ENCODE measurements around the gene WWTR1. TPM values are rescaled to one million over a fixed set of nuclear protein-coding genes. Genes with fewer than 3 reads are reported as not detected.

WWTR1 gene
- total RNA-seq, 1 experiment from 2014 or later = 24.4 TPM

GRCh38 chr3:149532489-149533180, 125.2 kb downstream of the WWTR1 start:
- Mint-ChIP-seq H3K9me3 (no peaks in the 10 kb centered on the region), H3K27me3 (ENCODE audit: low read depth) (no peaks in the 10 kb centered on the region), H3K4me1 (peaks cover 39 to 44% of the 10 kb centered on the region in 2 experiments), H3K36me3 (ENCODE audit: insufficient read depth in 1 of 3, low read depth in 3 of 3) (no peaks in the 10 kb centered on the region), H3K27ac (peak overlapping the region; percentile 19 to 71 (median 46); a peak in 5 of 7 replicates), H3K4me3 (no peak overlapping the region)
- Histone ChIP-seq H3K23me2 (ENCODE audit: insufficient read length, low read depth, low read length, poor library complexity, severe bottlenecking) (no peaks in the 10 kb centered on the region), H4K20me1 (ENCODE audit: control insufficient read depth, insufficient read depth, insufficient read length) (no peaks in the 10 kb centered on the region), H3K4ac (ENCODE audit: low read depth, low read length) (no peak overlapping the region), H3K79me1 (ENCODE audit: insufficient read depth, low read depth, low read length, poor library complexity, severe bottlenecking) (no peaks in the 10 kb centered on the region), H3K23ac (ENCODE audit: insufficient read length, low read depth, low read length) (no peak overlapping the region), H3T11ph (ENCODE audit: low read length) (no peak overlapping the region), H3K4me1 (ENCODE audit: insufficient read depth, low read length) (peaks cover 2% of the 10 kb centered on the region; the same call in 1 of the 2 replicates), H3K4me2 (ENCODE audit: insufficient read depth, insufficient read length, low read length) (no peak overlapping the region), H2BK20ac (ENCODE audit: low read depth, low read length, poor library complexity, severe bottlenecking) (no peak overlapping the region), H3K18ac (ENCODE audit: insufficient read length, low read depth, low read length) (no peak overlapping the region), H3K79me2 (ENCODE audit: insufficient read depth, low read length) (no peaks in the 10 kb centered on the region), H2BK12ac (ENCODE audit: insufficient read length, low read depth, low read length) (no peak overlapping the region), H3K27me3 (ENCODE audit: insufficient read depth, low read length) (no peaks in the 10 kb centered on the region), H2AFZ (ENCODE audit: low read length) (no peak overlapping the region), H2BK5ac (ENCODE audit: insufficient read length, low read length) (no peak overlapping the region), H2BK15ac (ENCODE audit: low read depth, low read length) (no peak overlapping the region), H3K56ac (ENCODE audit: insufficient read length, low read depth, low read length) (no peak overlapping the region), H3K14ac (ENCODE audit: insufficient read depth, low read length) (no peak overlapping the region), H3K27ac (ENCODE audit: insufficient read length, low read depth, low read length) (no peak overlapping the region), H4K91ac (ENCODE audit: insufficient read length, low read depth, low read length) (no peak overlapping the region), H2BK120ac (ENCODE audit: low read depth, low read length, poor library complexity, severe bottlenecking) (no peak overlapping the region), H4K8ac (replicated peaks; ENCODE audit: insufficient read length, low read depth, low read length) (no peak overlapping the region), H2AK5ac (ENCODE audit: insufficient read length, low read length) (no peak overlapping the region), H4K5ac (ENCODE audit: insufficient read length, low read depth, low read length) (no peak overlapping the region), H3K9ac (ENCODE audit: extremely low read depth, insufficient read length, low read length) (no peak overlapping the region), H3K9me3 (ENCODE audit: control insufficient read depth, low read depth, low read length) (no peaks in the 10 kb centered on the region)
- no peak for DNase-seq
- no peak for TF ChIP-seq CTCF (conservative IDR thresholded peaks at IDR 0.05)
- WGBS (ENCODE audit: extremely low coverage, insufficient read length, low lambda C conversion rate) = no CpG with 5 or more reads among the region's 8 CpGs
